Measurements from ENCODE around the gene PSEN1. TPM values are rescaled to one million over a fixed set of nuclear protein-coding genes. Genes with fewer than 3 reads are reported as not detected.

Gene PSEN1
- total RNA-seq, 3 donors from 2014 or later = 93.8 to 147 (median 100.0) TPM

DNA sequence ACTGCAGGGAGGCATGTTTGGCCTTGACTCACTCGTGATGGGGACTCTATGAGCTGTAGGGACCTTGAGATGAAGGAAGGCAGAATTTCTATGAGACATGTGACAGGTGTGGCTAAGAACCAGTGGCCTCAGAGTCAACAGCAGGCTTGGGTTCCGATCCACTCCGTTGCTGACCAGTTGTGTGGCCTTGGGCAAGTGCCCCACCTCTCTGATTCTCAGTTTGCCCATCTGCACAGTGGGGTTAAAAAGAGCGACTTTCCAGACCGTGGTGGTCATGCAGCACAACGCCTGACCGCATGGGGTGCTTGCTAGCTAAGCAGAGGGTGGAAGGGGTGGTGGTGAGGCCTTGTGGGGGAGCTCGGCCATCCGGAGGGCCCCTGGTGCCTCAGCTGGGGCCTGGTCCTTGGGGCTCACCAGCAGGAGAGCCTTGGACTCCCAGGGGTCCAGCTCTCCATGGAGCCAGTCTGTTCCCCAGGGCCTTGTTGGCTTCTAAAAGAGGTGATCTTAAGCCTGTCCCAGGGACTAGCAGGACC, 119.5 kb downstream of the PSEN1 start:
- DNase-seq (peak in 2 of 3 donors; percentile 7 to 29), ATAC-seq (no peak)
- H3K4me1 ChIP-seq (ENCODE audit: low read depth) = no peaks in the 10 kb centered on the region
- H3K36me3 ChIP-seq (ENCODE audit: low read depth) = no peaks in the 10 kb centered on the region
- TF ChIP-seq, protein P1, sequence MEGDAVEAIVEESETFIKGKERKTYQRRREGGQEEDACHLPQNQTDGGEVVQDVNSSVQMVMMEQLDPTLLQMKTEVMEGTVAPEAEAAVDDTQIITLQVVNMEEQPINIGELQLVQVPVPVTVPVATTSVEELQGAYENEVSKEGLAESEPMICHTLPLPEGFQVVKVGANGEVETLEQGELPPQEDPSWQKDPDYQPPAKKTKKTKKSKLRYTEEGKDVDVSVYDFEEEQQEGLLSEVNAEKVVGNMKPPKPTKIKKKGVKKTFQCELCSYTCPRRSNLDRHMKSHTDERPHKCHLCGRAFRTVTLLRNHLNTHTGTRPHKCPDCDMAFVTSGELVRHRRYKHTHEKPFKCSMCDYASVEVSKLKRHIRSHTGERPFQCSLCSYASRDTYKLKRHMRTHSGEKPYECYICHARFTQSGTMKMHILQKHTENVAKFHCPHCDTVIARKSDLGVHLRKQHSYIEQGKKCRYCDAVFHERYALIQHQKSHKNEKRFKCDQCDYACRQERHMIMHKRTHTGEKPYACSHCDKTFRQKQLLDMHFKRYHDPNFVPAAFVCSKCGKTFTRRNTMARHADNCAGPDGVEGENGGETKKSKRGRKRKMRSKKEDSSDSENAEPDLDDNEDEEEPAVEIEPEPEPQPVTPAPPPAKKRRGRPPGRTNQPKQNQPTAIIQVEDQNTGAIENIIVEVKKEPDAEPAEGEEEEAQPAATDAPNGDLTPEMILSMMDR (IDR thresholded peaks at IDR 0.05) = no peak
- H3K9me3 ChIP-seq = no peaks in the 10 kb centered on the region
- intact Hi-C loops (cut with DNase I, micrococcal nuclease) = no loop called here
- no peak overlapping the region for H3K4me3 ChIP-seq

GRCh38 chr14:73258076-73258475, 121.8 kb downstream of the PSEN1 start:
- no peak for DNase-seq
- Histone ChIP-seq H3K36me3 (ENCODE audit: low read depth) (no peaks in the 10 kb centered on the region), H3K4me1 (ENCODE audit: low read depth) (no peaks in the 10 kb centered on the region), H3K9me3 (no peaks in the 10 kb centered on the region), H3K4me3 (no peak overlapping the region)
- TF ChIP-seq, protein P1 (IDR thresholded peaks at IDR 0.05) = no peak
- intact Hi-C loops (cut with DNase I, micrococcal nuclease) = no loop called here
- no peak for ATAC-seq

- ATAC-seq (no peak), DNase-seq (peak in 1 of 3 donors; percentile 16)
- Histone ChIP-seq H3K36me3 (ENCODE audit: low read depth) (no peaks in the 10 kb centered on the region), H3K9me3 (no peaks in the 10 kb centered on the region), H3K4me1 (ENCODE audit: low read depth) (no peaks in the 10 kb centered on the region), H3K4me3 (no peak overlapping the region)
- TF ChIP-seq, protein P1 (IDR thresholded peaks at IDR 0.05) = no peak
- intact Hi-C loops (cut with DNase I, micrococcal nuclease) = no loop called here
Observed at GRCh38 chr14:73258845-73259611, 122.7 kb downstream of the PSEN1 start.

- DNase-seq (peak in 1 of 3 donors; percentile 3), ATAC-seq (no peak)
- Histone ChIP-seq H3K36me3 (ENCODE audit: low read depth) (no peaks in the 10 kb centered on the region), H3K4me1 (ENCODE audit: low read depth) (no peaks in the 10 kb centered on the region), H3K4me3 (no peak overlapping the region), H3K9me3 (no peaks in the 10 kb centered on the region)
- TF ChIP-seq, protein P1 (IDR thresholded peaks at IDR 0.05) = no peak
- intact Hi-C loops (cut with DNase I, micrococcal nuclease) = no loop called here
Observed at GRCh38 chr14:73259837-73260236, 123.5 kb downstream of the PSEN1 start.

- no peaks in the 10 kb centered on the region for H3K4me1 ChIP-seq (ENCODE audit: low read depth)
- ATAC-seq = no peak
- intact Hi-C loops (cut with DNase I, micrococcal nuclease) = no loop called here
- TF ChIP-seq, protein P1 (IDR thresholded peaks at IDR 0.05) = no peak
- H3K9me3 ChIP-seq = no peaks in the 10 kb centered on the region
- DNase-seq = no peak
- no peak overlapping the region for H3K4me3 ChIP-seq
- H3K36me3 ChIP-seq (ENCODE audit: low read depth) = no peaks in the 10 kb centered on the region
Observed at GRCh38 chr14:73260574-73260973, 124.3 kb downstream of the PSEN1 start.

Measured in mucosa of descending colon (tissue), 3 donors.